K562 (cell line): Measurements from ENCODE around the gene VPS33B. TPM values are rescaled to one million over a fixed set of nuclear protein-coding genes. Genes with fewer than 3 reads are reported as not detected.

Experiments
- AFF1 ChIP-seq, 2 experiments: fragments of 450-650 bp; IDR thresholded peaks; 2 replicates each; pipeline ENCODE4 v1.6.1; 2018; ENCODE audit warnings: mild to moderate bottlenecking in 2 of 2, low read depth in 1 of 2; ENCODE audit not compliant: partially characterized antibody in 2 of 2
- ATF2 ChIP-seq: sonication (generic); formaldehyde crosslinking; IDR thresholded peaks from 2 replicates; pipeline ENCODE4 v1.8.1; 2022; ENCODE audit warnings: missing genetic modification reagents
- HBP1 ChIP-seq: fragments of 450-650 bp; formaldehyde crosslinking; IDR thresholded peaks from 2 replicates; pipeline ENCODE4 v1.4.0; 2022; ENCODE audit warnings: missing genetic modification characterization
- KDM5B ChIP-seq: fragments of 200-600 bp; sonication (generic); IDR thresholded peaks from 2 replicates; pipeline ENCODE4 v1.6.1; 2012; ENCODE audit warnings: low read depth, mild to moderate bottlenecking, moderate library complexity, low read length, control low read depth, inconsistent platforms; ENCODE audit not compliant: insufficient replicate concordance
- MNT ChIP-seq, 2 experiments: fragments of 450-650 bp; conservative IDR thresholded peaks; 2 replicates each; pipeline ENCODE4 v1.6.1; 2017; ENCODE audit warnings: mild to moderate bottlenecking in 2 of 2, moderate library complexity in 2 of 2
- ZNF609 ChIP-seq: sonication (generic); formaldehyde crosslinking; IDR thresholded peaks from 2 replicates; pipeline ENCODE4 v1.8.1; 2023; ENCODE audit warnings: missing genetic modification reagents, mild to moderate bottlenecking, borderline replicate concordance
- polyA plus RNA-seq, 8 experiments: library from polyadenylated mRNA; depleted of rRNA in 4 of 8; stranded (reverse) in 5 of 8; unstranded in 3 of 8; fragments of >200 nt; fragmentation: Nextera tagmentation in 2 of 8; fragmentation: Illumina TruSeq in 1 of 8; extraction: Ambion mirVana in 2 of 8; extraction: Trizol in 1 of 8; gene quantifications; 2 replicates each; pipeline versions ENCODE4 v1.2.1 to v1.2.3, GENCODE V29; 2011 to 2014; ENCODE audit warnings: inconsistent platforms in 1 of 8, missing spikeins in 1 of 8
- total RNA-seq, 7 experiments: library from RNA; depleted of rRNA in 6 of 7; stranded (reverse); fragments of >200 nt in 6 of 7; fragmentation: Illumina TruSeq in 2 of 7; extraction: Trizol in 2 of 7; gene quantifications; 2 replicates each; pipeline versions ENCODE4 v1.2.1 to v1.2.3, GENCODE V29; 2011 to 2021; ENCODE audit warnings: low replicate concordance in 1 of 7

Gene VPS33B
- total and polyA plus RNA-seq, 9 of the 15 experiments (the other 6 are each of a cell fraction or from before 2014, with no cell fraction given): 9.4 to 25.5 (median 14.8) TPM

GRCh38 chr15:91032919-91033803 is 10.8 kb upstream of the VPS33B start (continued):
- TF ChIP-seq AFF1 (IDR thresholded peaks at IDR 0.05; ENCODE audit: low read depth in 1 of 2, partially characterized antibody in 2 of 2) (no peak), MNT (conservative IDR thresholded peaks at IDR 0.05) (peak in 1 of 2 experiments; percentile 35; a peak in 1 of 4 replicates), HBP1 (CRISPR knock-in tag) (no peak), KDM5B (no peak), ZNF609 (CRISPR knock-in tag) (no peak), ATF2 (CRISPR knock-in tag) (no peak)
